SK-N-SH (cell line): Measurements from ENCODE around the gene RPL7L1.

ENCODE experiments used
- EP300 ChIP-seq, 2 experiments: IDR thresholded peaks; 2 replicates each; pipeline versions ENCODE4 v1.4.0 to v1.6.1; 2012; ENCODE audit warnings: borderline replicate concordance in 1 of 2, low read depth in 1 of 2, low read length in 1 of 2
- EZH2phosphoT487 ChIP-seq: fragments of 200-600 bp; sonication (generic); IDR thresholded peaks from 2 replicates; pipeline ENCODE4 v1.6.1; 2017; ENCODE audit warnings: low read depth, mixed run types, mild to moderate bottlenecking, antibody characterized with exemption, moderate library complexity, borderline replicate concordance
- JUND ChIP-seq: IDR thresholded peaks from 2 replicates; pipeline ENCODE4 v1.4.0; 2012
- MXI1 ChIP-seq: IDR thresholded peaks from 2 replicates; pipeline ENCODE4 v1.6.1; 2012; ENCODE audit warnings: mild to moderate bottlenecking, low read depth, low read length, improper control_type of control experiment
- RAD21 ChIP-seq: IDR thresholded peaks from 2 replicates; pipeline ENCODE4 v1.6.1; 2012; ENCODE audit warnings: mild to moderate bottlenecking, low read length
- SMC3 ChIP-seq: IDR thresholded peaks from 2 replicates; pipeline ENCODE4 v1.6.1; 2012; ENCODE audit warnings: low read depth, low read length, improper control_type of control experiment
- TF ChIP-seq, protein P1 (sequence below): fragments of 200-600 bp; sonication (generic); IDR thresholded peaks from 2 replicates; pipeline ENCODE4 v1.6.1; 2017; ENCODE audit warnings: antibody characterized with exemption, mild to moderate bottlenecking, moderate library complexity
- TF ChIP-seq, protein P2 (sequence below): IDR thresholded peaks from 2 replicates; pipeline ENCODE4 v1.6.1; 2012; ENCODE audit warnings: mild to moderate bottlenecking, low read depth, low read length, moderate library complexity
- TF ChIP-seq, protein P3 (sequence below): fragments of 150-350 bp; IDR thresholded peaks from 2 replicates; pipeline ENCODE4 v1.6.1; 2017; ENCODE audit warnings: antibody characterized with exemption, low read length, low read depth, borderline replicate concordance
- TF ChIP-seq, protein P4 (sequence below): IDR thresholded peaks from 2 replicates; pipeline ENCODE4 v1.4.0; 2012; ENCODE audit warnings: low read depth

DNA sequence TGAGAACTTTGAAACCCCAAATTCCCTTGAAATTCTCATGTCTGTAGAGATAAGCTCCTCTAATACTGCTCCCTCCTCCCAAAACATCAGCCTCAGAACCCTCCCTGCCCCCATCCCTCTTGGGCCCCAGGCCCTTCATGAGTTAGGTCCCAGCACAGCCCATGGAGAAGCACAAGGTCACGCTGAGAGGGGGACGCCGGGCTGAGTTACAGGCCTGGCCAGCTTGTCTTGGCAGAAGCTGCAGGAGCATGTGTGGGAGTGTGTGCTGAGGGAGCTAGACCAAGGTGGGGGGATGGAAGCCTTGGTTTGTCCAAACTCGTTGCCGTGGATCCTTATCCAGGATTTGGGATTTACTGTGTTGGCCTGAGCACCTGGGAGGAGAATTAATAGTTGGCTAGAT is 27.9 kb downstream of the RPL7L1 start:
- TF ChIP-seq, protein P1, sequence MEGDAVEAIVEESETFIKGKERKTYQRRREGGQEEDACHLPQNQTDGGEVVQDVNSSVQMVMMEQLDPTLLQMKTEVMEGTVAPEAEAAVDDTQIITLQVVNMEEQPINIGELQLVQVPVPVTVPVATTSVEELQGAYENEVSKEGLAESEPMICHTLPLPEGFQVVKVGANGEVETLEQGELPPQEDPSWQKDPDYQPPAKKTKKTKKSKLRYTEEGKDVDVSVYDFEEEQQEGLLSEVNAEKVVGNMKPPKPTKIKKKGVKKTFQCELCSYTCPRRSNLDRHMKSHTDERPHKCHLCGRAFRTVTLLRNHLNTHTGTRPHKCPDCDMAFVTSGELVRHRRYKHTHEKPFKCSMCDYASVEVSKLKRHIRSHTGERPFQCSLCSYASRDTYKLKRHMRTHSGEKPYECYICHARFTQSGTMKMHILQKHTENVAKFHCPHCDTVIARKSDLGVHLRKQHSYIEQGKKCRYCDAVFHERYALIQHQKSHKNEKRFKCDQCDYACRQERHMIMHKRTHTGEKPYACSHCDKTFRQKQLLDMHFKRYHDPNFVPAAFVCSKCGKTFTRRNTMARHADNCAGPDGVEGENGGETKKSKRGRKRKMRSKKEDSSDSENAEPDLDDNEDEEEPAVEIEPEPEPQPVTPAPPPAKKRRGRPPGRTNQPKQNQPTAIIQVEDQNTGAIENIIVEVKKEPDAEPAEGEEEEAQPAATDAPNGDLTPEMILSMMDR, result no peak
- TF ChIP-seq MXI1, result no peak
- TF ChIP-seq JUND, result no peak
- TF ChIP-seq, protein P2, sequence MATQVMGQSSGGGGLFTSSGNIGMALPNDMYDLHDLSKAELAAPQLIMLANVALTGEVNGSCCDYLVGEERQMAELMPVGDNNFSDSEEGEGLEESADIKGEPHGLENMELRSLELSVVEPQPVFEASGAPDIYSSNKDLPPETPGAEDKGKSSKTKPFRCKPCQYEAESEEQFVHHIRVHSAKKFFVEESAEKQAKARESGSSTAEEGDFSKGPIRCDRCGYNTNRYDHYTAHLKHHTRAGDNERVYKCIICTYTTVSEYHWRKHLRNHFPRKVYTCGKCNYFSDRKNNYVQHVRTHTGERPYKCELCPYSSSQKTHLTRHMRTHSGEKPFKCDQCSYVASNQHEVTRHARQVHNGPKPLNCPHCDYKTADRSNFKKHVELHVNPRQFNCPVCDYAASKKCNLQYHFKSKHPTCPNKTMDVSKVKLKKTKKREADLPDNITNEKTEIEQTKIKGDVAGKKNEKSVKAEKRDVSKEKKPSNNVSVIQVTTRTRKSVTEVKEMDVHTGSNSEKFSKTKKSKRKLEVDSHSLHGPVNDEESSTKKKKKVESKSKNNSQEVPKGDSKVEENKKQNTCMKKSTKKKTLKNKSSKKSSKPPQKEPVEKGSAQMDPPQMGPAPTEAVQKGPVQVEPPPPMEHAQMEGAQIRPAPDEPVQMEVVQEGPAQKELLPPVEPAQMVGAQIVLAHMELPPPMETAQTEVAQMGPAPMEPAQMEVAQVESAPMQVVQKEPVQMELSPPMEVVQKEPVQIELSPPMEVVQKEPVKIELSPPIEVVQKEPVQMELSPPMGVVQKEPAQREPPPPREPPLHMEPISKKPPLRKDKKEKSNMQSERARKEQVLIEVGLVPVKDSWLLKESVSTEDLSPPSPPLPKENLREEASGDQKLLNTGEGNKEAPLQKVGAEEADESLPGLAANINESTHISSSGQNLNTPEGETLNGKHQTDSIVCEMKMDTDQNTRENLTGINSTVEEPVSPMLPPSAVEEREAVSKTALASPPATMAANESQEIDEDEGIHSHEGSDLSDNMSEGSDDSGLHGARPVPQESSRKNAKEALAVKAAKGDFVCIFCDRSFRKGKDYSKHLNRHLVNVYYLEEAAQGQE, result no peak
- TF ChIP-seq SMC3, result no peak
- TF ChIP-seq RAD21, result no peak
- TF ChIP-seq EP300 (IDR thresholded peaks at IDR 0.05; ENCODE audit: borderline replicate concordance in 1 of 2, low read depth in 1 of 2, low read length in 1 of 2), result no peak
- TF ChIP-seq EZH2phosphoT487, result no peak
- TF ChIP-seq, protein P3, sequence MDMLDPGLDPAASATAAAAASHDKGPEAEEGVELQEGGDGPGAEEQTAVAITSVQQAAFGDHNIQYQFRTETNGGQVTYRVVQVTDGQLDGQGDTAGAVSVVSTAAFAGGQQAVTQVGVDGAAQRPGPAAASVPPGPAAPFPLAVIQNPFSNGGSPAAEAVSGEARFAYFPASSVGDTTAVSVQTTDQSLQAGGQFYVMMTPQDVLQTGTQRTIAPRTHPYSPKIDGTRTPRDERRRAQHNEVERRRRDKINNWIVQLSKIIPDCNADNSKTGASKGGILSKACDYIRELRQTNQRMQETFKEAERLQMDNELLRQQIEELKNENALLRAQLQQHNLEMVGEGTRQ, result no peak
- TF ChIP-seq, protein P4, sequence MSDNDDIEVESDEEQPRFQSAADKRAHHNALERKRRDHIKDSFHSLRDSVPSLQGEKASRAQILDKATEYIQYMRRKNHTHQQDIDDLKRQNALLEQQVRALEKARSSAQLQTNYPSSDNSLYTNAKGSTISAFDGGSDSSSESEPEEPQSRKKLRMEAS, result no peak
